NCI-H146 (cell line): ENCODE measurements around the gene OTOR.
A peak's percentile ranks its signal among the peaks of the same experiment; 100 is the strongest.

Source experiments
- DNase-seq: peaks from one replicate; lab custom pipeline; 2025; lab: John Stamatoyannopoulos, UW

OTOR gene

GRCh38 chr20:16748308-16748900 lies at the start of gene OTOR:
Gene OTOR, plus strand, starts transcription at chr20:16748358. Its CDS starts 44 bp downstream, at chr20:16748402.
- DNase-seq = no peak

GRCh38 chr20:16699293-16699692 lies 48.9 kb upstream of the OTOR start:
- no peak for DNase-seq

- DNase-seq = peak; percentile 25
These were observed 46.9 kb upstream of the OTOR start for GRCh38 chr20:16701296-16701695.

GRCh38 chr20:16703570-16703969 lies 44.6 kb upstream of the OTOR start:
- no peak for DNase-seq

GRCh38 chr20:16707674-16708073 lies 40.5 kb upstream of the OTOR start:
- no peak for DNase-seq

GRCh38 chr20:16708602-16709001 lies 39.6 kb upstream of the OTOR start:
- DNase-seq = no peak

GRCh38 chr20:16709017-16709416 lies 39.1 kb upstream of the OTOR start:
- DNase-seq = no peak

- DNase-seq = no peak
These were observed 37.4 kb upstream of the OTOR start for GRCh38 chr20:16710781-16711180.

GRCh38 chr20:16711661-16712258 lies 36.4 kb upstream of the OTOR start:
- no peak for DNase-seq

GRCh38 chr20:16712511-16712947 lies 35.6 kb upstream of the OTOR start:
- DNase-seq = no peak

- DNase-seq = no peak
These were observed 35.1 kb upstream of the OTOR start for GRCh38 chr20:16713066-16713465.

GRCh38 chr20:16714242-16714641 lies 33.9 kb upstream of the OTOR start:
- DNase-seq = no peak

GRCh38 chr20:16714751-16715150 lies 33.4 kb upstream of the OTOR start:
- DNase-seq = peak; percentile 2

- DNase-seq = no peak
These were observed 28.7 kb upstream of the OTOR start for GRCh38 chr20:16719421-16719820.

- no peak for DNase-seq
These were observed 19.1 kb upstream of the OTOR start for GRCh38 chr20:16729080-16729479.

- DNase-seq = peak; percentile 96
These were observed 18.3 kb upstream of the OTOR start, which contains the start of gene SNRPB2 for GRCh38 chr20:16729565-16730460. Gene SNRPB2, plus strand, starts transcription at chr20:16730026. Its CDS starts 1,677 bp downstream, at chr20:16731703.

GRCh38 chr20:16732506-16733152 lies 15.5 kb upstream of the OTOR start:
- no peak for DNase-seq

- DNase-seq = no peak
These were observed 7.6 kb upstream of the OTOR start for GRCh38 chr20:16740365-16741072.

- no peak for DNase-seq
These were observed 3.9 kb upstream of the OTOR start for GRCh38 chr20:16744178-16744807.

- DNase-seq = no peak
These were observed 3.0 kb upstream of the OTOR start for GRCh38 chr20:16745204-16745603.

- DNase-seq = no peak
These were observed 807 bp upstream of the OTOR start for GRCh38 chr20:16747291-16747811.
